GM12872 (cell line): ENCODE results near the gene PTPRK.

Experiments used
- CTCF ChIP-seq: IDR thresholded peaks from 3 replicates; pipeline ENCODE4 v1.5.1; 2011; ENCODE audit warnings: low read depth, mild to moderate bottlenecking, low read length, moderate library complexity; ENCODE audit not compliant: insufficient read depth

The PTPRK gene

DNA sequence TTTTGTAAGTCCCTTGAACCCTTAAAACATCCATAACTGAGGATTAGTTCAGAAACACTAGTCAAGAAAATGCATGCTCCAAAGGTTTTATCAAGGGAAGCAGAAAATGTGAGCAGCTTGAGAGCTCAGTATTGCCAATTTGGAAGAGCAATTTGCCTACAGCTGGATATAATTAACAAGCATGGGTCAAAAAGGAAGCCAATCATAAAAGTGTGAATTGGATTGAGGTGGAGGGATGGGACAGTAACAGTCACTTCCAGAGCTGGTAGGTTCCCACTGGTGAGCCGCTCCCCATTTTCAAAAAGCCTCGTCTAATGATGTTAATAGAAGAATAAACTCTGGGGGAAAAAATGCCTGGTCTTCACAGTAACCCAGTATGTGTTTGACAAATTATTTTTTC lies 5.0 kb upstream of the PTPRK start:
- TF ChIP-seq CTCF = no peak

DNA sequence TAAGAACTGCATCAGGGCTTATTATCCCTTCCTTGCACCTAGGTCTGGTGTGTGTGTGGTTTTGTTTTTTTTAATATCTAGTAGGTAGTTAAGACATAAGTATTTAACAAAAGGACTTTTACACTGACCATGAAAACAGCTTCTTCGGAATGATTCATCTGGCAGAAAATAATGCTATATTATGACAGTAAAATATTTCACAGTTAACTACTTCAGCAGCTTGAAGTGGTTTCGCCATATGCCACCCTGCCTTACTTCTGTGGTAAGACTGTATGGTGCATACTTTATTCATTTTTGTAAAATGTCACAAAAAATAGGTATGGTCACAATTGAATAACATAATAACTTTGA lies 858 bp upstream of the PTPRK start:
- TF ChIP-seq CTCF = no peak

DNA sequence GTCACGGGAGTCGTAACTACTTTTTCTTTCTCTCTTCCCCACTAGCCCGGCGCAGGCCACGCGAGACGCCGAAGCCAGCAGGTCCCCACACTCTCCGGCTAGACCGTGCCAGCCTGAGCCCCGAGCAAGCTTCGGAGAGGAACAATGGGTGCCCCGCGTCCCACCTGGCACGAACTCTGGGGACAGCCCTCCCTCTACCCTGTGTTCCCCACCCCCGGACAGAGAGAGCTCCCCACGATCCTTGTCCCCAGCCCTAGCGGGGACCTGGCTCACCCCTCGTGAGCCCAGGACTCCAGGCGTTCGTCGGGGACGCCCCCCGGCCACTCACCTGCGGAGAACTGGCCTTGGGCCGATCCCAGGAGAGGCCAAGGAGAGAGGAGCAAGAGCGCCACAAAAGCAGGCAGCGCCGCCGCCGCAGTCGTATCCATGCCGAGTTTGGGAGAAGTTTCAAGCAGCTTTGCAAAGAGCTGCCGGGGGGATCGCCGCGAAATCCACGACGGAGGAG lies 416 bp downstream of the PTPRK start:
- no peak for TF ChIP-seq CTCF

GRCh38 chr6:128519132-128519930 lies 1.1 kb downstream of the PTPRK start:
- peak; percentile 24; the same call in 1 of the 3 replicates for TF ChIP-seq CTCF

- no peak for TF ChIP-seq CTCF
These were observed 1.8 kb downstream of the PTPRK start for GRCh38 chr6:128518434-128519131.

GRCh38 chr6:128517124-128517523 lies 3.3 kb downstream of the PTPRK start:
- TF ChIP-seq CTCF = no peak

DNA sequence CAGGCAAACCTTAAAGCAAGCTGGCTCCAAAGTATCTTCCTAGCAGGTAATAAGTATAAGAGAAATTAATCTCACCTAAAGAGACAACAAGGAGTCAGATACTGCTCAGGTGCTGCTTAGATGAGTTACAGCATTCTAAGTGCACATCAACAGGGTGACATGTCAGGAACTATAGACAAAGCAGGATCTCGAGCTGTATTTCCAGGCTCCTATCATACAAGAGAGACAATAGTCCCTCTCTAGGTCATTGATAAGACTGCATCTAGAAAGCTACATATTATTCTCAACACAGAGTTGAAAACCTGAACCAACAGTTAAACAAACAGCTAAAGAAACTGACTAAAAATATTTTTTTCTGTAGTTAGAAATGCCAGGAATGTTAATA lies 3.9 kb downstream of the PTPRK start:
- TF ChIP-seq CTCF = peak; percentile 53
